ENCODE measurements around the gene DGKD.

DNA sequence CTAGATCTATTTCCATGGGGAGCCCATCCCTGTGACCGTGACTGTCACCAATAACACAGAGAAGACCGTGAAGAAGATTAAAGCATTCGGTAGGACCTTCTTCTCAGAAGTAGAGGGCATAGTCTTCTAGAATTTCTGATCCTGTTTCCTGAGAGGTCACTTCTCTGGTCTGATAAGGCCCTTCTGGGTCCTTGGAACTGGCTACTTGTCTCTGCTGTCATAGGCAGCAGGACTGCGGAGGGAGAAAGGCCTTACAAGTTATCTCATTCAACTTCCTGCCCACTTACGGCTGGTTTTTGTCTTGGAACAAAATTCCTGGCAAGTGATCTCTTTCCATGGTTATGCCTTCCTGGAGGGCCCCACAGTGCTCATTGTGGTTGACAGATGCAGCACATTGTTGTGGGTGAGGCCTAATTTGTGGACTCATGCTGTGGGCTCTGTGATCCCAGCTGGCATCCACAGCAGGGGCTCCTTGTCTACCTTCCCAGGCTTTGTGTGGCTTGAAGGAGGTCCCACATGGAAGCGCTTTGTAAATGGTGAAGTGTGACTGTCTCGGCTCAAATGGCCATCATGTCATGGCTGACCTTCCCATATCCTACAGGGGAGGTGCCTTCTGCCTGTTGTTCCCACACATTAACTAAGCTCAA, 24.7 kb upstream of the DGKD start:
- no peak for TF ChIP-seq ZNF274 (IDR thresholded peaks at IDR 0.05; ENCODE audit: low read depth, low read length)
- TF ChIP-seq YY1 (IDR thresholded peaks at IDR 0.05; ENCODE audit: insufficient read depth, insufficient read length), result peak; percentile 52

All from NT2/D1 (cell line).